WERI-Rb-1 (cell line): ENCODE measurements around the gene OAT.

Experiments
- DNase-seq: peaks from one replicate; pipeline ENCODE4 v3.0.0-alpha.2; 2020
- H3K27ac ChIP-seq: fragments of 250-450 bp; sonication (Bioruptor Pico); 2 replicates; pipeline ENCODE4 v1.5.1; 2020; ENCODE audit warnings: mild to moderate bottlenecking, moderate library complexity
- H3K27me3 ChIP-seq: fragments of 250-450 bp; sonication (Bioruptor Pico); 2 replicates; pipeline ENCODE4 v1.5.1; 2021; ENCODE audit warnings: mild to moderate bottlenecking, low read depth, moderate library complexity; ENCODE audit not compliant: insufficient read depth, severe bottlenecking
- H3K36me3 ChIP-seq: fragments of 250-450 bp; sonication (Bioruptor Pico); 2 replicates; pipeline ENCODE4 v1.5.1; 2020; ENCODE audit warnings: mild to moderate bottlenecking, moderate library complexity
- H3K4me3 ChIP-seq: 2 replicates; pipeline ENCODE4 v1.5.1; 2011; ENCODE audit warnings: low read depth, mild to moderate bottlenecking, control low read depth, low read length
- H3K9me3 ChIP-seq: fragments of 250-450 bp; sonication (Bioruptor Pico); 2 replicates; pipeline ENCODE4 v1.5.1; 2021; ENCODE audit warnings: mild to moderate bottlenecking, moderate library complexity; ENCODE audit not compliant: severe bottlenecking
- TF ChIP-seq, protein P1 (sequence below): IDR thresholded peaks from 2 replicates; pipeline ENCODE4 v1.5.1; 2011; ENCODE audit warnings: low read depth, mild to moderate bottlenecking, control low read depth, inconsistent platforms, low read length

OAT gene

DNA sequence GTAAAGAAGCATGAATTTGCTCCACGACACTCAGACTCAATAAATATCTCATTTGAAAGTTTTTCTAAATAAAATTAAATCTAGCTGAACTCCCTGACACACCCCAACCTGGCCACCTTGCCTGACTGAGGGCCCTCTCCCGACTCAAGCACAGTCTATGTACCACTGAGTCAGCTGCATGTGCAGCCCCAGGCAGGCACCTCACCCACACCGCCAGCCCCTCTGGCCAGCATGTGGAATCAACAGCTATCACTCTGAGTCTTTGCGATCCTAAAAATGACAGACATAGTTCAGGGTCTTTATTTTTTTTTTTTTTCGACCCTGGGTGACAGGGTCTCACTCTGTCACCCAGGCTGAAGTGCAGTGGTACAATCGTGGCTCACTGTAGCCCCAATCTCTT lies 35.2 kb downstream of the OAT start:
- TF ChIP-seq, protein P1, sequence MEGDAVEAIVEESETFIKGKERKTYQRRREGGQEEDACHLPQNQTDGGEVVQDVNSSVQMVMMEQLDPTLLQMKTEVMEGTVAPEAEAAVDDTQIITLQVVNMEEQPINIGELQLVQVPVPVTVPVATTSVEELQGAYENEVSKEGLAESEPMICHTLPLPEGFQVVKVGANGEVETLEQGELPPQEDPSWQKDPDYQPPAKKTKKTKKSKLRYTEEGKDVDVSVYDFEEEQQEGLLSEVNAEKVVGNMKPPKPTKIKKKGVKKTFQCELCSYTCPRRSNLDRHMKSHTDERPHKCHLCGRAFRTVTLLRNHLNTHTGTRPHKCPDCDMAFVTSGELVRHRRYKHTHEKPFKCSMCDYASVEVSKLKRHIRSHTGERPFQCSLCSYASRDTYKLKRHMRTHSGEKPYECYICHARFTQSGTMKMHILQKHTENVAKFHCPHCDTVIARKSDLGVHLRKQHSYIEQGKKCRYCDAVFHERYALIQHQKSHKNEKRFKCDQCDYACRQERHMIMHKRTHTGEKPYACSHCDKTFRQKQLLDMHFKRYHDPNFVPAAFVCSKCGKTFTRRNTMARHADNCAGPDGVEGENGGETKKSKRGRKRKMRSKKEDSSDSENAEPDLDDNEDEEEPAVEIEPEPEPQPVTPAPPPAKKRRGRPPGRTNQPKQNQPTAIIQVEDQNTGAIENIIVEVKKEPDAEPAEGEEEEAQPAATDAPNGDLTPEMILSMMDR = no peak
- Histone ChIP-seq H3K36me3 (no peaks in the 10 kb centered on the region), H3K27me3 (peaks cover 67% of the 10 kb centered on the region), H3K9me3 (no peaks in the 10 kb centered on the region), H3K4me3 (no peak overlapping the region), H3K27ac (no peak overlapping the region)
- DNase-seq = no peak

DNA sequence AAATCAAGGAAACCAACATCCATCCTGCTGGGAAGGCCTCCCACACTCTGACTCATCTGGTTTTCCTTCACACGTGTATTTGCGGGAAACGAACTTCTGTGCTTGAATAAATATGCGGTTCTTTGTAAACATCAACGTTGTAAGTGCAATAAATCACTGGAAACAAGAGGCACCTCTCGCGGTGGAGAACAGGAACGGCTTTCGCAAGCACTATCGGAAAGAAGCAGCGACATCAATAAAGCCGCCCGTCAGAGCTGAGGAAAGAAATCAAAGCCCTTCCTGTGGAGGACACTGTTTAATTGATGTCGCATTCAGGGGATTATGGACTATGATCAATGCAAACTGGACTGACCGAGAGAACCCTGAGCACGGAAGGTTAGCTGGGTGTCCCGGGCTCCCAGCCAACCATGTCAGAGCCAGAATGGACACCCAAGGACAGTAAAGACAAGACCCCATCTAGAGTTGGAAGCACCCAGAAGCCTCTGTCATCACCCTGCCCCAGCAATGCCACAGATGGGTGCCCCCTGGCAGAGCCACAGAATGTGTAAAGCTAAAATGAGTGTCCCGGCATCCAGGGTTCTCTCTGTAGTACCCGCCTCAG lies 37.6 kb downstream of the OAT start:
- TF ChIP-seq, protein P1 = no peak
- H3K9me3 ChIP-seq = no peaks in the 10 kb centered on the region
- H3K4me3 ChIP-seq = no peak overlapping the region
- no peaks in the 10 kb centered on the region for H3K36me3 ChIP-seq
- H3K27me3 ChIP-seq = peaks cover 64% of the 10 kb centered on the region
- no peak for DNase-seq
- H3K27ac ChIP-seq = no peak overlapping the region

DNA sequence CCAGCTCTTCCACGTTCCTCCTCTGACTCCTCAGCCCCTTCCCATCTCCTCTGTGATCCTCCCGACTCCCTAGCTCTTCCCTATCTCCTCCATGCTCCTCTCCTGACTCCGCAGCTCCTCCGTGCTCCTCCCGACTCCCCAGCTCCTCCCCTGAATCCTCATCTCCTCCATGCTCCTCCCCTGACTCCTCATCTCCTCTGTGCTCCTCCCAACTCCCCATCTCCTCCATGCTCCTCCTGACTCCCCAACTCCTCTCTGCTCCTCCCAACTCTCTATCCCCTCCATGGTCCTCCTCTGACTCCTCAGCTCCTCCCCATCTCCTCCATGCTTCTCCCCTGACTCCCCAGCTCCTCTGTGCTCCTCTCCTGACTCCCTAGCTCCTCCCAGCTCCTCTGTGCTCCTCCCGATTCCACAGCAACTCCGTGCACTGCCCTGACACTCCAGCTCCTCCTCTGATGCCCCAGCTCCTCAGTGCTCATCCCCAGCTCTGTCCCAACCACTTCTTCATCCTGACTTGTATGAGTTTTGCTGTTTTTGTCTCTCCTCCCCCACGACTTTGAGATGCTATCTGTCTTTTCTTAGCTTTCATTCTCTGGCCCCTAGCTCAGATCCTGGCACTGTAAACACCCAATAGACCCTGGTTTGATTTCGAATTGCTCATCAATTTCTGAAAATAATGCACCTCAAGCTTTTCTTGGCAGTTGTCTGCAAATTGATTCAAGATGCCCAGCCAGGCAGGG lies 38.3 kb downstream of the OAT start:
- no peak overlapping the region for H3K27ac ChIP-seq
- H3K36me3 ChIP-seq = no peaks in the 10 kb centered on the region
- no peak for DNase-seq
- H3K9me3 ChIP-seq = no peaks in the 10 kb centered on the region
- H3K27me3 ChIP-seq = peaks cover 67% of the 10 kb centered on the region
- TF ChIP-seq, protein P1 = no peak
- H3K4me3 ChIP-seq = no peak overlapping the region

DNA sequence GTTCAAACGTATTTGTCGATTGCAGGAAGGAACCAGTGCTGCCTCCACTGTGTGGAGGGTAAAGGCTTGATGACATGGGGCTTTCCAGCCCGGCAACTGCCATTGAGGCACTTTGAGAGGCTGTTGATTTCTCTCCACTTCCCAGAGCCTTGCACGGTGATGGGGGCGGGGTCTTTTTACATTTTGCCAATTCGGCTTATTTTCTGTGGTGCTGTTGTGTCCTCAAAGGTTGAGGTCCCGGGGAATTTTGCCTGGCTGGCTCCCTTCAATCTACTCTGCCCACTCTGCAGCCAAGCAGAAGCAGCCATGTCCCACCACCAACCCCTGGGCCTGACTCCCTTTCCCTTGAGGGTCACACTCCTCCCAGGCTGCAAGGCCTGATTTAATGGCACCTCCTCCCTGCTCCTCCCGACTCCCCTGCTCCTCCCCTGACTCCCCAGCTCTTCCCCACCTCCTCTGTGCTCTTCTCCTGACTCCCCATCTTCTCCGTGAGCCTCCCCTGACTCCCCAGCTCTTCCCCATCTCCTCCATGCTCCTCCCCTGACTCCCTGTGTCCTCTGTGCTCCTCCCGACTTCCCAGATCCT lies 39.0 kb downstream of the OAT start:
- Histone ChIP-seq H3K36me3 (no peaks in the 10 kb centered on the region), H3K4me3 (no peak overlapping the region), H3K9me3 (no peaks in the 10 kb centered on the region), H3K27ac (no peak overlapping the region), H3K27me3 (peaks cover 64% of the 10 kb centered on the region)
- TF ChIP-seq, protein P1 = no peak
- no peak for DNase-seq

DNA sequence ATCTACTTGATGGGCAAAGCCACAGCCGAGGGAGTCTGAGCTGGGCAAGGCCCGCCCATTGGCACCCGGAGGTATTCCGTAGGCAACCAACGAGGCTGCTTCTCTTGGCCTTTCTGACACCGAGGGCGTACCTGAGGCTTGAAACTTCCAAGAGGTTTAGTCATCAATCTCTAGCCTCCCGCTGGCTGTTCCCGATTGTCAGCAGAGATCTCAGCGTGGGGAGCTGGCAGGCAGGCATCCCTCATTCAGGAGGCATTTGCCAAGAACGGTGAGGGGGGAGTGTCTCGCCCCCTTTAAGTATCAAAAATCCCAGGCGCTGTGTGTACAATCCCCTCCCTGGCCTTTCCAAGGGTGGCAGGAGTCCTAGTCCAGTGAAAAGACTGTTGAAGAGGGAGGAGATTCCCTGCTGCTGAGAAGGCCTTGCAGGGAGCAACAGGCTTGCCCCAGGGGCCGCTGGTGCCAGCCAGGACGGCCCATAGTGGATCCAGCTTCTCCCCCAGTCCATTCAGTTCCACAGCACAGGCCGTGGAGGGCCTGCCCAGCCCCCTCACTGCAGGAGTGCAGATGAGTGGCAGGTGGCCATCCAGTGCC lies 39.7 kb downstream of the OAT start:
- TF ChIP-seq, protein P1 = no peak
- Histone ChIP-seq H3K27me3 (peaks cover 62% of the 10 kb centered on the region), H3K36me3 (no peaks in the 10 kb centered on the region), H3K4me3 (no peak overlapping the region), H3K27ac (no peak overlapping the region), H3K9me3 (no peaks in the 10 kb centered on the region)
- DNase-seq = no peak
